ENCODE results near the gene MATN1. TPM values are rescaled to one million over a fixed set of nuclear protein-coding genes. Genes with fewer than 3 reads are reported as not detected.

Gene MATN1
- total RNA-seq, 1 donor from 2014 or later = not detected

DNA sequence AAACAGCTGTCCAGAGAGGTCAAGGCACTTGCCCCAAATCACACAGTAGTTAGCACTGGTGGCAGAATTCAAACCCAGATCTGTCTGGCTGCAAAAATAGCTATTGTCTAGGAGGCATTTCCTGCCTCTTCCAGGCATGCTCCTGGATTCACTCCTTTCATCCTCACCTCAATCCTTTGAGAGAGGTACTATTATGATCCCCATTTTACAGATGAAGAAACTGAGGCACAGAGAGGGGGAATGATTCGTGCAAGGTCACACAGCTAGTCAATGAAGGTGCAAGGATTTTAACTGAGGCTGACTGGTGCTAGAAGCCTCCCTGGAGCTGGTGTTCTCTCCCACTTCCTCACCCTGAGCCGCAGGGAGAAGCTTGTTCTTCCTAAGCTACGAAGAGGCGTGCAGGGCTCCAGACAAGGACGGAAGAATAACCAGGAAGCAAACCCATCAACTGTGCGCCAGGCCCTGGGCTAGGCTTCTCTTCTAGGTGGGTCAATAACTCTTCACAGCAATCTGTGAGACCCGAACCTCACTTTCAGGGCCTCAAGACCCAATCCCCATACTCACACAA lies 34.8 kb upstream of the MATN1 start:
- H3K36me3 ChIP-seq = no peaks in the 10 kb centered on the region
- peaks cover 10% of the 10 kb centered on the region for H3K27me3 ChIP-seq (ENCODE audit: low read depth)
- H3K4me1 ChIP-seq = peaks cover 40% of the 10 kb centered on the region
- no peak for DNase-seq
- intact Hi-C loops (cut with micrococcal nuclease) = no loop called here
- no peaks in the 10 kb centered on the region for H3K9me3 ChIP-seq (replicated peaks)
- TF ChIP-seq CTCF (IDR thresholded peaks at IDR 0.05; ENCODE audit: borderline replicate concordance) = no peak
- H3K4me3 ChIP-seq = peak overlapping the region; percentile 55
- H3K27ac ChIP-seq (replicated peaks) = peak overlapping the region; percentile 59

- Histone ChIP-seq H3K4me3 (peak within 1 kb of the TSS; percentile 55), H3K27me3 (ENCODE audit: low read depth) (peaks cover 16% of the 10 kb centered on the region), H3K9me3 (replicated peaks) (no peaks in the 10 kb centered on the region), H3K4me1 (peaks cover 40% of the 10 kb centered on the region), H3K36me3 (no peaks in the 10 kb centered on the region), H3K27ac (replicated peaks) (peak within 1 kb of the TSS; percentile 59)
- no peak for TF ChIP-seq CTCF (IDR thresholded peaks at IDR 0.05; ENCODE audit: borderline replicate concordance)
- DNase-seq = peak; percentile 62
- intact Hi-C loops (cut with micrococcal nuclease) = no loop called here
Observed at GRCh38 chr1:30757352-30758120, 34.2 kb upstream of the MATN1 start, which contains the start of gene LAPTM5. TSS of gene LAPTM5 (minus strand) at chr1:30757774. CDS start at chr1:30757745, 29 bp downstream.

- Histone ChIP-seq H3K4me1 (peaks cover 34% of the 10 kb centered on the region), H3K27me3 (ENCODE audit: low read depth) (peaks cover 24% of the 10 kb centered on the region), H3K9me3 (replicated peaks) (no peaks in the 10 kb centered on the region), H3K4me3 (peak overlapping the region; percentile 55), H3K27ac (replicated peaks) (peak overlapping the region; percentile 59), H3K36me3 (no peaks in the 10 kb centered on the region)
- DNase-seq = peak; percentile 47
- TF ChIP-seq CTCF (IDR thresholded peaks at IDR 0.05; ENCODE audit: borderline replicate concordance) = no peak
- intact Hi-C loops (cut with micrococcal nuclease) = no loop called here
Observed at GRCh38 chr1:30756545-30757351, 33.4 kb upstream of the MATN1 start.

- Histone ChIP-seq H3K36me3 (no peaks in the 10 kb centered on the region), H3K27ac (replicated peaks) (peak overlapping the region; percentile 59), H3K9me3 (replicated peaks) (no peaks in the 10 kb centered on the region), H3K4me1 (peaks cover 29% of the 10 kb centered on the region), H3K4me3 (peak overlapping the region; percentile 55), H3K27me3 (ENCODE audit: low read depth) (peaks cover 27% of the 10 kb centered on the region)
- no peak for TF ChIP-seq CTCF (IDR thresholded peaks at IDR 0.05; ENCODE audit: borderline replicate concordance)
- DNase-seq = no peak
- intact Hi-C loops (cut with micrococcal nuclease) = no loop called here
Observed at GRCh38 chr1:30756206-30756544, 32.8 kb upstream of the MATN1 start.

GRCh38 chr1:30755746-30756145 lies 32.4 kb upstream of the MATN1 start:
- intact Hi-C loops (cut with micrococcal nuclease) = no loop called here
- Histone ChIP-seq H3K27me3 (ENCODE audit: low read depth) (peaks cover 30% of the 10 kb centered on the region), H3K9me3 (replicated peaks) (no peaks in the 10 kb centered on the region), H3K36me3 (no peaks in the 10 kb centered on the region), H3K4me3 (peak overlapping the region; percentile 55), H3K27ac (replicated peaks) (no peak overlapping the region), H3K4me1 (peaks cover 24% of the 10 kb centered on the region)
- DNase-seq = no peak
- TF ChIP-seq CTCF (IDR thresholded peaks at IDR 0.05; ENCODE audit: borderline replicate concordance) = no peak

Data from left ventricle myocardium inferior (tissue), 1 donor.